CD8-positive, alpha-beta memory T cell (primary cell): ENCODE data around the gene IRX5. TPM values are rescaled to one million over a fixed set of nuclear protein-coding genes. Genes with fewer than 3 reads are reported as not detected.

Experiments used
- CTCF ChIA-PET: fragments of 350-600 bp; sonication (Branson Sonifier 250); formaldehyde crosslinking; loops from one replicate; lab custom pipeline; 2021; ENCODE audit warnings: antibody characterized with exemption; lab: Charles Lee
- POLR2A ChIA-PET: fragments of 350-600 bp; sonication (Branson Sonifier 250); formaldehyde crosslinking; loops from one replicate; lab custom pipeline; 2021; ENCODE audit warnings: antibody characterized with exemption; lab: Charles Lee
- DNase-seq, 5 donors: peaks; one replicate each; pipeline versions ENCODE4 v3.0.0 to v3.0.0-alpha.2; 2020 to 2022; ENCODE audit warnings: mixed read lengths in 1 of 5
- H3K27ac ChIP-seq: one replicate; pipeline ENCODE4 v1.7.0; 2013; ENCODE audit warnings: low read depth, mild to moderate bottlenecking, low read length, moderate library complexity
- H3K27me3 ChIP-seq: 2 replicates; pipeline ENCODE4 v1.7.0; 2013; ENCODE audit warnings: low read length, mild to moderate bottlenecking; ENCODE audit not compliant: insufficient read depth, poor library complexity, severe bottlenecking
- H3K36me3 ChIP-seq: 2 replicates; pipeline ENCODE4 v1.7.0; 2013; ENCODE audit warnings: mild to moderate bottlenecking, low read length, moderate library complexity; ENCODE audit not compliant: insufficient read depth
- H3K4me1 ChIP-seq: 2 replicates; pipeline ENCODE4 v1.7.0; 2013; ENCODE audit warnings: mild to moderate bottlenecking, low read length, moderate library complexity; ENCODE audit not compliant: insufficient read depth
- H3K4me3 ChIP-seq: 2 replicates; pipeline ENCODE4 v1.7.0; 2013; ENCODE audit warnings: mild to moderate bottlenecking, low read length
- H3K9me3 ChIP-seq: 2 replicates; pipeline ENCODE4 v1.7.0; 2013; ENCODE audit warnings: mild to moderate bottlenecking, low read length
- H3K27ac Mint-ChIP-seq, 8 donors: one replicate each; pipeline ENCODE4 v1.8.0; 2020 to 2021; ENCODE audit warnings: mixed read lengths in 8 of 8, mild to moderate bottlenecking in 6 of 8, inconsistent platforms in 3 of 8, moderate library complexity in 3 of 8
- H3K27me3 Mint-ChIP-seq, 2 donors: one replicate each; pipeline ENCODE4 v1.8.0; 2020 to 2021; ENCODE audit warnings: mixed read lengths in 2 of 2, mild to moderate bottlenecking in 1 of 2, moderate library complexity in 1 of 2
- H3K36me3 Mint-ChIP-seq, 3 donors: one replicate each; pipeline ENCODE4 v1.8.0; 2020 to 2021; ENCODE audit warnings: mixed read lengths in 3 of 3, inconsistent platforms in 1 of 3, mild to moderate bottlenecking in 1 of 3
- H3K4me1 Mint-ChIP-seq, 3 donors: one replicate each; pipeline ENCODE4 v1.8.0; 2020 to 2021; ENCODE audit warnings: mixed read lengths in 3 of 3, inconsistent platforms in 1 of 3, mild to moderate bottlenecking in 1 of 3
- H3K4me3 Mint-ChIP-seq, 7 donors: one replicate each; pipeline ENCODE4 v1.8.0; 2020 to 2021; ENCODE audit warnings: mixed read lengths in 7 of 7, mild to moderate bottlenecking in 6 of 7, moderate library complexity in 4 of 7, inconsistent platforms in 2 of 7
- H3K9me3 Mint-ChIP-seq, 5 donors: one replicate each; pipeline ENCODE4 v1.8.0; 2020 to 2022; ENCODE audit warnings: mixed read lengths in 5 of 5, mild to moderate bottlenecking in 3 of 5, moderate library complexity in 2 of 5, inconsistent platforms in 1 of 5
- polyA plus RNA-seq: library from polyadenylated mRNA; unstranded; fragments of 300-500 nt; fragmentation: Illumina TruSeq; gene quantifications from one replicate; pipeline ENCODE4 v1.2.3, GENCODE V29; 2021
- total RNA-seq, 2 experiments: library from RNA; stranded (reverse); gene quantifications; one replicate each; pipeline ENCODE4 v1.2.3, GENCODE V29; 2021

Gene IRX5
- total and polyA plus RNA-seq, 3 experiments from 2014 or later, result not detected

GRCh38 chr16:54927125-54928015 lies 3.3 kb upstream of the IRX5 start:
- H3K9me3 Mint-ChIP-seq, result peaks cover 8 to 16% (median 14%) of the 10 kb centered on the region in 5 donors
- peaks cover 52 to 72% of the 10 kb centered on the region in 2 donors for H3K27me3 Mint-ChIP-seq
- H3K4me3 Mint-ChIP-seq, result peak overlapping the region; percentile 76 to 92 (median 82)
- DNase-seq, result no peak
- H3K36me3 Mint-ChIP-seq, result peaks cover 0 to 3% (median 0%) of the 10 kb centered on the region in 3 donors
- Histone ChIP-seq H3K4me1 (peaks cover 18% of the 10 kb centered on the region), H3K27me3 (peaks cover 43% of the 10 kb centered on the region), H3K36me3 (no peaks in the 10 kb centered on the region), H3K9me3 (no peaks in the 10 kb centered on the region), H3K4me3 (peak overlapping the region; percentile 31), H3K27ac (peak overlapping the region; percentile 45)
- POLR2A ChIA-PET, result no interaction called here
- peaks cover 21 to 39% (median 25%) of the 10 kb centered on the region in 3 donors for H3K4me1 Mint-ChIP-seq
- H3K27ac Mint-ChIP-seq, result peak overlapping the region in 2 of 8 donors; percentile 4 to 64
- CTCF ChIA-PET, result no interaction called here

- no peak for DNase-seq
- peak overlapping the region; percentile 45 for H3K27ac ChIP-seq
- H3K9me3 ChIP-seq, result no peaks in the 10 kb centered on the region
- H3K4me1 Mint-ChIP-seq, result peaks cover 21 to 39% (median 25%) of the 10 kb centered on the region in 3 donors
- peaks cover 0 to 3% (median 0%) of the 10 kb centered on the region in 3 donors for H3K36me3 Mint-ChIP-seq
- peaks cover 18% of the 10 kb centered on the region for H3K4me1 ChIP-seq
- H3K36me3 ChIP-seq, result no peaks in the 10 kb centered on the region
- CTCF ChIA-PET, result no interaction called here
- H3K27me3 Mint-ChIP-seq, result peaks cover 52 to 70% of the 10 kb centered on the region in 2 donors
- H3K27ac Mint-ChIP-seq, result peak overlapping the region in 4 of 8 donors; percentile 4 to 85 (median 62)
- H3K9me3 Mint-ChIP-seq, result peaks cover 11 to 18% (median 14%) of the 10 kb centered on the region in 5 donors
- peak overlapping the region; percentile 31 for H3K4me3 ChIP-seq
- H3K4me3 Mint-ChIP-seq, result peak overlapping the region; percentile 76 to 92 (median 82)
- POLR2A ChIA-PET, result no interaction called here
- H3K27me3 ChIP-seq, result peaks cover 46% of the 10 kb centered on the region
These were observed 2.7 kb upstream of the IRX5 start for GRCh38 chr16:54928016-54928356.

GRCh38 chr16:54928411-54929089 lies 2.1 kb upstream of the IRX5 start:
- no peaks in the 10 kb centered on the region for H3K9me3 ChIP-seq
- H3K27ac ChIP-seq, result no peak overlapping the region
- H3K4me1 ChIP-seq, result peaks cover 18% of the 10 kb centered on the region
- ChIA-PET CTCF (no interaction called here), POLR2A (no interaction called here)
- H3K4me3 ChIP-seq, result no peak overlapping the region
- Mint-ChIP-seq H3K9me3 (peaks cover 12 to 19% (median 14%) of the 10 kb centered on the region in 5 donors), H3K27me3 (peaks cover 53 to 66% of the 10 kb centered on the region in 2 donors), H3K4me3 (peak overlapping the region; percentile 77 to 92 (median 86)), H3K27ac (peak overlapping the region in 5 of 8 donors; percentile 22 to 85 (median 65)), H3K36me3 (peaks cover 0 to 3% (median 0%) of the 10 kb centered on the region in 3 donors), H3K4me1 (peaks cover 21 to 39% (median 26%) of the 10 kb centered on the region in 3 donors)
- no peaks in the 10 kb centered on the region for H3K36me3 ChIP-seq
- H3K27me3 ChIP-seq, result peaks cover 46% of the 10 kb centered on the region
- peak in 2 of 5 donors; percentile 29 to 38 for DNase-seq

- CTCF ChIA-PET, result no interaction called here
These were observed 1.3 kb upstream of the IRX5 start for GRCh38 chr16:54929090-54930004.

GRCh38 chr16:54930869-54931119 lies 129 bp downstream of the IRX5 start:
- Histone ChIP-seq H3K36me3 (no peaks in the 10 kb centered on the region), H3K9me3 (no peaks in the 10 kb centered on the region), H3K4me1 (peaks cover 18% of the 10 kb centered on the region), H3K27me3 (peaks cover 48% of the 10 kb centered on the region), H3K4me3 (no peak overlapping the region), H3K27ac (no peak overlapping the region)
- POLR2A ChIA-PET, result no interaction called here
- H3K36me3 Mint-ChIP-seq, result peaks cover 0 to 3% (median 0%) of the 10 kb centered on the region in 3 donors
- no peak for DNase-seq
- peaks cover 63 to 74% of the 10 kb centered on the region in 2 donors for H3K27me3 Mint-ChIP-seq
- no peak overlapping the region for H3K27ac Mint-ChIP-seq
- peaks cover 14 to 22% (median 17%) of the 10 kb centered on the region in 5 donors for H3K9me3 Mint-ChIP-seq
- H3K4me1 Mint-ChIP-seq, result peaks cover 21 to 39% (median 28%) of the 10 kb centered on the region in 3 donors
- CTCF ChIA-PET, result no interaction called here
- H3K4me3 Mint-ChIP-seq, result peak overlapping the region; percentile 78 to 94 (median 89)

More at GRCh38 chr16:54929090-54930004, 1.3 kb upstream of the IRX5 start:
- Histone ChIP-seq H3K27me3 (peaks cover 48% of the 10 kb centered on the region), H3K4me1 (peaks cover 18% of the 10 kb centered on the region), H3K27ac (peak overlapping the region; percentile 31), H3K36me3 (no peaks in the 10 kb centered on the region), H3K9me3 (no peaks in the 10 kb centered on the region), H3K4me3 (peak overlapping the region; percentile 50)
- peak overlapping the region in 7 of 8 donors; percentile 22 to 89 (median 69) for H3K27ac Mint-ChIP-seq
- peaks cover 0 to 3% (median 0%) of the 10 kb centered on the region in 3 donors for H3K36me3 Mint-ChIP-seq
- peaks cover 21 to 39% (median 28%) of the 10 kb centered on the region in 3 donors for H3K4me1 Mint-ChIP-seq
- peak overlapping the region; percentile 87 to 94 (median 89) for H3K4me3 Mint-ChIP-seq
- peaks cover 13 to 22% (median 15%) of the 10 kb centered on the region in 5 donors for H3K9me3 Mint-ChIP-seq
- DNase-seq, result peak; percentile 82 to 90 (median 89)
- peaks cover 59 to 68% of the 10 kb centered on the region in 2 donors for H3K27me3 Mint-ChIP-seq
- POLR2A ChIA-PET, result no interaction called here

GRCh38 chr16:54931120-54932014 lies 702 bp downstream of the IRX5 start:
- H3K36me3 ChIP-seq, result no peaks in the 10 kb centered on the region
- H3K27me3 Mint-ChIP-seq, result peaks cover 65 to 72% of the 10 kb centered on the region in 2 donors
- H3K4me3 Mint-ChIP-seq, result peak overlapping the region; percentile 13 to 74 (median 59)
- POLR2A ChIA-PET, result no interaction called here
- H3K27me3 ChIP-seq, result peaks cover 43% of the 10 kb centered on the region
- peaks cover 0 to 3% (median 0%) of the 10 kb centered on the region in 3 donors for H3K36me3 Mint-ChIP-seq
- H3K27ac Mint-ChIP-seq, result no peak overlapping the region
- H3K27ac ChIP-seq, result no peak overlapping the region
- H3K4me1 Mint-ChIP-seq, result peaks cover 21 to 39% (median 28%) of the 10 kb centered on the region in 3 donors
- H3K4me3 ChIP-seq, result no peak overlapping the region
- CTCF ChIA-PET, result no interaction called here
- DNase-seq, result no peak
- peaks cover 12 to 20% (median 13%) of the 10 kb centered on the region in 5 donors for H3K9me3 Mint-ChIP-seq
- H3K9me3 ChIP-seq, result no peaks in the 10 kb centered on the region
- H3K4me1 ChIP-seq, result peaks cover 18% of the 10 kb centered on the region
